Measurements from ENCODE around the gene PPP1R9B.

Gene PPP1R9B, protein sequence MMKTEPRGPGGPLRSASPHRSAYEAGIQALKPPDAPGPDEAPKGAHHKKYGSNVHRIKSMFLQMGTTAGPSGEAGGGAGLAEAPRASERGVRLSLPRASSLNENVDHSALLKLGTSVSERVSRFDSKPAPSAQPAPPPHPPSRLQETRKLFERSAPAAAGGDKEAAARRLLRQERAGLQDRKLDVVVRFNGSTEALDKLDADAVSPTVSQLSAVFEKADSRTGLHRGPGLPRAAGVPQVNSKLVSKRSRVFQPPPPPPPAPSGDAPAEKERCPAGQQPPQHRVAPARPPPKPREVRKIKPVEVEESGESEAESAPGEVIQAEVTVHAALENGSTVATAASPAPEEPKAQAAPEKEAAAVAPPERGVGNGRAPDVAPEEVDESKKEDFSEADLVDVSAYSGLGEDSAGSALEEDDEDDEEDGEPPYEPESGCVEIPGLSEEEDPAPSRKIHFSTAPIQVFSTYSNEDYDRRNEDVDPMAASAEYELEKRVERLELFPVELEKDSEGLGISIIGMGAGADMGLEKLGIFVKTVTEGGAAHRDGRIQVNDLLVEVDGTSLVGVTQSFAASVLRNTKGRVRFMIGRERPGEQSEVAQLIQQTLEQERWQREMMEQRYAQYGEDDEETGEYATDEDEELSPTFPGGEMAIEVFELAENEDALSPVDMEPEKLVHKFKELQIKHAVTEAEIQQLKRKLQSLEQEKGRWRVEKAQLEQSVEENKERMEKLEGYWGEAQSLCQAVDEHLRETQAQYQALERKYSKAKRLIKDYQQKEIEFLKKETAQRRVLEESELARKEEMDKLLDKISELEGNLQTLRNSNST

DNA sequence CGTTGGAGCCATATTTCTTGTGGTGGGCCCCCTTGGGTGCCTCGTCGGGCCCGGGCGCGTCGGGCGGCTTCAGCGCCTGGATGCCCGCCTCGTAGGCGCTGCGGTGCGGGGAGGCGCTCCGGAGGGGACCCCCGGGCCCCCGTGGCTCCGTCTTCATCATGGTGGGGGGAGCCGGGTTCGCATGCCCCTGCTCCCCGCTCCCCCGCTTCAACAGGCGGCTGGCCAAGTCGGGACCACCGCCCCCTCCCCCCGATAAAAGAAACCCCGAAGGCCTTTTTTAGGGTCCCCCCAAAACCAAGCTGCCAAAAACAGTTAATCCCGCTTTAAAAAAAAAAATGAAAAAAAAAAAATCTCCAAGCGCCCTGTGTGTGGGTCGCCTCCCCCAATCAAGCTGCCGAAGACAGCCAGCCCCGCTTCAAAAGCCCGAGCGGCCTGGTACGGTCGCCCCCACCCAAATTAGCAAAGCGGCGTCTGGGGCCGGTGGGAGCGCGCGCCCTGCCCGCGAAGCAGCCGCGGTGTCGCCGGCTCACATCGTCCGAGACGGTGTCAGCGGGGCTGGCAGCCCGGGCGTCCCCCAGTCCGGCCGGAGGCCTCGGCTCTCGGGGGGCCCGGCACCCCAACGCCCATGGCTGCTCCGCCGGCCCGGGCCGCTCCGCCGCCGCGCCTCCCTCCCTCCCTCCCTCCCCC lies at the start of gene PPP1R9B:
TSS of gene PPP1R9B (minus strand) at position 324 of the 687 bp plus-strand sequence. CDS start at position 160, 164 bp downstream.
- Histone ChIP-seq H3K4me1 (ENCODE audit: control insufficient read depth, insufficient read depth, low read length) (peaks cover 24% of the 10 kb centered on the region), H3K27ac (ENCODE audit: low read depth, low read length) (peak within 1 kb of the TSS; percentile 79), H3K9ac (ENCODE audit: low read length) (peak within 1 kb of the TSS; percentile 50), H3K36me3 (ENCODE audit: control insufficient read depth, insufficient read depth, low read length) (peaks cover 3% of the 10 kb centered on the region), H3K4me3 (ENCODE audit: low read length) (peak within 1 kb of the TSS; percentile 81), H3K27me3 (ENCODE audit: control insufficient read depth, insufficient read depth, low read length) (no peaks in the 10 kb centered on the region)

DNA sequence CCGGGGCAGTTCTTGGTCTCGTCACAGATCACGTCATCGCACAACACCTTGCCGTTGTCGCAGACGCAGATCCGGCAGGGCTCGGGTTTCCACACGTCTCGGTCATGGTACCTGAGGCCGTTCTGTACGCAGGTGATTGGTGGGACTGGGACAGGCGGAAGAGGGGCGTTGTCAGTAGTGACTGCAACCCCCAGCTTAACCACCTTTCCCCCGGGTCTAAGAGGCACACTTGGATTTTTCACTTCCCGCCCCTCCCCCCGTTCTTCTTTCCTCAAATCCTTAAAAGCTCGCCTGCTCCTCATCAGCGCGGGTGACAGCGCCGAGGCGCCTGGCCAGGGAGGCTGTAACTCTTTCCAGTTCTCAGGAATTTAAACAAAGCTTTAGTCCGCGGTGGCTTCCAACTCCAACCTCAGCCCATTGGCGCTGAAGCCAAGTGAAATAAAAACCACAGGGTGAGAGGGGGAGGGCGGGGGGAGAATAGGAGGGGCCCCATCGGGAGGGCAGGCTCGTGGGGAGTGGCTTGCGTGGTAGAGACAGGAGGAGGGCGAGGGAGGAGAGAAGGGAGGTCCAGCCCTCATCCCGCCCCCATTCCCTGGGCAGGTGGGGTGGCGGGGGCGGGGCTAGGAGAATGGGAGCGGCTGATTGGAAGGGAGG lies 49.5 kb upstream of the PPP1R9B start:
- Histone ChIP-seq H3K4me1 (ENCODE audit: control insufficient read depth, insufficient read depth, low read length) (peaks cover 39% of the 10 kb centered on the region), H3K9ac (ENCODE audit: low read length) (peak overlapping the region; percentile 13), H3K4me3 (ENCODE audit: low read length) (peak overlapping the region; percentile 72), H3K27ac (ENCODE audit: low read depth, low read length) (peak overlapping the region; percentile 94), H3K36me3 (ENCODE audit: control insufficient read depth, insufficient read depth, low read length) (peaks cover 30% of the 10 kb centered on the region), H3K27me3 (ENCODE audit: control insufficient read depth, insufficient read depth, low read length) (peaks cover 7% of the 10 kb centered on the region)

DNA sequence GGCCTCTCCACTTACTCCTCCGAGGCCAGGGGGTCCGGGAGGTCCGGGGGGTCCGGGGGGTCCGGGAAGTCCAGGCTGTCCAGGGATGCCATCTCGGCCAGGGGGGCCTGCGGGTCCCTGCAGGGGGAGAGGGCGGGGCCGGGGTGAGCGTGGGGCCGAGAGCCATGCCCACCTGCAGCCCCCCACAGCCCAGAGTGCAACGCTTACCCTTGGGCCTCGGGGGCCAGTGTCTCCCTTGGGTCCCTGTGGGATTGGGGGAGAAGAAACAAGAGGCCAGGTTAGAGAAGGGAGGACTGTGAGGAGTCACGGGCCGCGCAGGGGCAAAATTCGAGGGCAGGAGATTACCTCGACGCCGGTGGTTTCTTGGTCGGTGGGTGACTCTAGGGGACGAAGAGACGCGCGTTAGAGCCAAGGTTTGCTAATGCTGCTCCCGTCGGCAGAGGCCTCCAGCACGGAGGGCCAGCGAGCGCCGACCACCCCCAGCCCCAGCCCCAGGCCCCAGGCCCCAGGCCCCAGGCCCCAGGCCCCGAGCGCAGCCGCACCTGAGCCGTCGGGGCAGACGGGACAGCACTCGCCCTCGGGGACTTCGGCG lies 48.8 kb upstream of the PPP1R9B start:
- peaks cover 7% of the 10 kb centered on the region for H3K27me3 ChIP-seq (ENCODE audit: control insufficient read depth, insufficient read depth, low read length)
- peaks cover 34% of the 10 kb centered on the region for H3K36me3 ChIP-seq (ENCODE audit: control insufficient read depth, insufficient read depth, low read length)
- H3K4me1 ChIP-seq (ENCODE audit: control insufficient read depth, insufficient read depth, low read length) = peaks cover 37% of the 10 kb centered on the region
- peak overlapping the region; percentile 72 for H3K4me3 ChIP-seq (ENCODE audit: low read length)
- peak overlapping the region; percentile 13 for H3K9ac ChIP-seq (ENCODE audit: low read length)
- peak overlapping the region; percentile 82 for H3K27ac ChIP-seq (ENCODE audit: low read depth, low read length)

DNA sequence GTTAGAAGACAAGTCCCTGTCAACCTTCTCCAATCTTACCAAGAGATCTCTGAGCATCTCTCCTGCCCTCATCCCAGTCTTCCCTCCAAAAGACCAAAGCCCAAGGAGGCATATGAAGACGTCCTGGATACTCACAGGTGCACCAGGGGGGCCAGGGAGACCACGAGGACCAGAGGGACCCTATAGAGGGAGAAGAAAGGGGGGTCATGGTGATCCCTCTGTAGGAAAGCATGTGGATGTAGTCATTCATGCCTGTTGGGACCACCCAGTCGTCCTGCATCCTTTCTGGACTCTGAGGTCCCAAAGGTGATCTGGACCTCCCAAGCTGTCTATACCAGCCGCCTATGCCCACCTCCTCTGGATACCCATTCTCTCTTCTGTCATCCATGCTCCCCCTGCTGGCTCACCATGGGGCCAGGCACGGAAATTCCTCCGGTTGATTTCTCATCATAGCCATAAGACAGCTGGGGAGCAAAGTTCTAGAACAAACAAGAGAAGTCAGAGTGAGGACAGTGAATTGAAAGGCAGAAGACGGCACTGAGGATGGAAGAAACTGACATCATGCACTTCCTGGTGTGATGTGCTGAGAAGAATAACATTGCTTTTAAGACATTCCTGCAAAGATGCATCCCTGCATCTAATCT lies 47.7 kb upstream of the PPP1R9B start:
- Histone ChIP-seq H3K9ac (ENCODE audit: low read length) (no peak overlapping the region), H3K4me1 (ENCODE audit: control insufficient read depth, insufficient read depth, low read length) (peaks cover 29% of the 10 kb centered on the region), H3K27ac (ENCODE audit: low read depth, low read length) (peak overlapping the region; percentile 58), H3K4me3 (ENCODE audit: low read length) (no peak overlapping the region), H3K36me3 (ENCODE audit: control insufficient read depth, insufficient read depth, low read length) (peaks cover 42% of the 10 kb centered on the region), H3K27me3 (ENCODE audit: control insufficient read depth, insufficient read depth, low read length) (peaks cover 7% of the 10 kb centered on the region)

DNA sequence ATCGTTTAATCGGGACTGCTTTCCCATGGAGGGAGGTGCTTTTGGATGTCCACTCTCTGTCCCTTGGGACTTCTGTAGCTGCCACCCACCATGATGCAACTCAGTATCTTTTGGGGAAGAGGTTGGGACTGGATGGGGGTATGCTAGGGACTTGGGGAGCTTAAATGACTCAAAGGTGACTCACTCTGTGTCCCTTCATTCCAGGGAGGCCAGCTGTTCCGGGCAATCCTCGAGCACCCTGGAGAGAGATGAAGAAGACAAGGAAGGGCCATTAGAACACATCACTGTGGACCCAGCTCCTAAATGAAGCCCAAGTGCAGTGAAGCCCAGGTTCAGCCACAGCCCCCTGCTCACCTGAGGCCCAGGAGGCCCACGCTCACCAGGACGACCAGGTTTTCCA lies 46.3 kb upstream of the PPP1R9B start:
- Histone ChIP-seq H3K4me3 (ENCODE audit: low read length) (no peak overlapping the region), H3K9ac (ENCODE audit: low read length) (no peak overlapping the region), H3K27ac (ENCODE audit: low read depth, low read length) (peak overlapping the region; percentile 58), H3K27me3 (ENCODE audit: control insufficient read depth, insufficient read depth, low read length) (peaks cover 3% of the 10 kb centered on the region), H3K4me1 (ENCODE audit: control insufficient read depth, insufficient read depth, low read length) (peaks cover 32% of the 10 kb centered on the region), H3K36me3 (ENCODE audit: control insufficient read depth, insufficient read depth, low read length) (peaks cover 55% of the 10 kb centered on the region)

DNA sequence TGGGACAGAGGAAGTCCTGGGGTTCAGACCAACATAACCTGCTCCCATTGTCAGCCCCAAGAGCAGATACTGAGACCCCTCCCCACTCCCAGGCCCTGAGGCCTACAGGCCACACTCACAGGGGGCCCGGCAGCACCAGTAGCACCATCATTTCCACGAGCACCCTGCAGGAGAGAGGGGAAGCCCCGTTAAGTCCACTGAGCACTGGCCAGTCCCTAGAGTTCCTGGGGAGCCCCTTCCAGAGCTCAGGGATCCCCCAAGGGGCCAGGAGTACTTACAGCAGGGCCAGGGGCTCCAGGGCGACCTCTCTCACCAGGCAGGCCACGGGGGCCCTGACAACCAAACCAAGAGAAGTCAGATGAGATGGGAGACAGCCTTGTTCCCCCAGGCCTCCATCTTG lies 45.6 kb upstream of the PPP1R9B start:
- Histone ChIP-seq H3K27ac (ENCODE audit: low read depth, low read length) (peak overlapping the region; percentile 58), H3K36me3 (ENCODE audit: control insufficient read depth, insufficient read depth, low read length) (peaks cover 63% of the 10 kb centered on the region), H3K27me3 (ENCODE audit: control insufficient read depth, insufficient read depth, low read length) (peaks cover 2% of the 10 kb centered on the region), H3K4me1 (ENCODE audit: control insufficient read depth, insufficient read depth, low read length) (peaks cover 30% of the 10 kb centered on the region), H3K4me3 (ENCODE audit: low read length) (no peak overlapping the region), H3K9ac (ENCODE audit: low read length) (no peak overlapping the region)

DNA sequence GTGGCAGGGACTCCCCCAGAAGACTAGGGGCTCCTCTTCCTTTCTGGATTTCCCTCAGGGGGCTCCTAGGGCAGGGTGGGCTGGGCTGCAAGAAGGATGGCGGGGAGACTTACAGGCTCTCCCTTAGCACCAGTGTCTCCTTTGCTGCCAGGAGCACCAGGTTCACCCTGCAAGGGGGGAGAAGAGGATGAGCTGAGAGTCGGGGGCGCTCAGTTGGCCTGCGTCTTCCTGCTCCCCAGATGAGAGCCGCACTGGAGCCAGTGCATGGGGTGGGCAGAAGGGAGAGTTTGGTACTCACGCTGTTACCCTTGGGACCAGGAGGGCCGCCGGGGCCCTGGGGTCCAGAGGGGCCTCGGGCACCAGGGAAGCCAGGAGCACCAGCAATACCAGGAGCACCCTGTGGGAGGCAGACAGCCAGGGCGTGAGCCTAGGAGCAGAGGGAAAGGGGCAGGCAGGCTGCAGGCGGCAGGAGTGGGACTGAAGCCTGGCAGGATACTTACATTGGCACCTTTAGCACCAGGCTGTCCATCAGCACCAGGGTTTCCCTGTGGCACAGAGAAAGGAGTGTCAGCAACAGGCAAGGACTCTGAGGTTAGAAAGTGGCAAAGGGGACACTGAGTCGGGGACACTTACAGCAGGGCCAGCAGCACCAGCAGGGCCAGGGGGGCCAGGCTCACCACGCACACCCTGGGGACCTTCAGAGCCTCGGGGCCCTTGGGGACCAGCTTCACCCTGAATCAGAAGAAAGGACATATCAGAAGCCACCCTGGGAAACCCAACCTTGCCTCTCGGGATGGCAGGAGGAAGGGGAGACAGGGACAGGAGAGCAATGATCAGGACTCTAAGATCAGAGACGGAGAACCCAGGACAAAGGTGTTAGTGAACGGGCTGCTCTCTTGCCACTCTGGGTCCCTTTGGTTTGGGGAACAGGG lies 44.7 kb upstream of the PPP1R9B start:
- no peak overlapping the region for H3K9ac ChIP-seq (ENCODE audit: low read length)
- H3K4me3 ChIP-seq (ENCODE audit: low read length) = no peak overlapping the region
- peaks cover 71% of the 10 kb centered on the region for H3K36me3 ChIP-seq (ENCODE audit: control insufficient read depth, insufficient read depth, low read length)
- peak overlapping the region; percentile 58 for H3K27ac ChIP-seq (ENCODE audit: low read depth, low read length)
- H3K27me3 ChIP-seq (ENCODE audit: control insufficient read depth, insufficient read depth, low read length) = no peaks in the 10 kb centered on the region
- peaks cover 30% of the 10 kb centered on the region for H3K4me1 ChIP-seq (ENCODE audit: control insufficient read depth, insufficient read depth, low read length)

DNA sequence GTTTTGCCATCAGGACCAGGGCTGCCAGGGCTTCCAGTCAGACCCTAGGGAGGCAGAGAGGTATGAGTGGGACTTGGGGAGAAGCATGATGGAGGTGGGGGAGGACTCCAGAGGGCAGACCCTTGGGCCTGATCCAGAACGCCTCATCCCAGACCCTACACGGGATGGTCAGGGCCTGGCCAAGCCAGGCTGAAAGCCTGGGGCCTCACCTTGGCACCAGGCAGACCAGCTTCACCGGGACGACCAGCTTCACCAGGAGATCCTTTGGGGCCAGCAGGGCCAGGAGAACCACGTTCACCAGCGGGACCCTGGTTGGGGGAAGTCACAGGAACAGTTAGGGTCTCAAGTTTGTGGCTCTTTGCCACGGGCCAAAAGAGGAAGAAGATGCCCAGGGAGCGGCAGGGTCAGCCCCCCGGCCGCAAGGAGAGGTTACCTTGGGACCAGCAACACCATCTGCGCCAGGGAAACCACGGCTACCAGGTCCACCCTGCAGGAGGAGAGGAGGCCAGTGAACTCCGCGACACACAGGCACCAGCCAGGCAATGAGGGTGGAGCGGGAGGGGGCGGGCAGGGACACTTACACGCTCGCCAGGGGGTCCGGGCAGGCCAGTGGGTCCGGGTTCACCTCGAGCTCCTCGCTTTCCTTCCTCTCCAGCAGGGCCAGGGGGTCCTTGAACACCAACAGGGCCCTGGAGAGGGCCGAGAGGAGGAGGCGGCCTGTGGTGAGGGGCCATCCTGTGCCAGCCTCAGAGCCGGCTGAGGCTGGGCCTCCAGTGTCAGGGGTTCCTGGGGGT lies 43.9 kb upstream of the PPP1R9B start:
- Histone ChIP-seq H3K36me3 (ENCODE audit: control insufficient read depth, insufficient read depth, low read length) (peaks cover 75% of the 10 kb centered on the region), H3K27me3 (ENCODE audit: control insufficient read depth, insufficient read depth, low read length) (no peaks in the 10 kb centered on the region), H3K4me3 (ENCODE audit: low read length) (no peak overlapping the region), H3K9ac (ENCODE audit: low read length) (no peak overlapping the region), H3K27ac (ENCODE audit: low read depth, low read length) (no peak overlapping the region), H3K4me1 (ENCODE audit: control insufficient read depth, insufficient read depth, low read length) (peaks cover 30% of the 10 kb centered on the region)

DNA sequence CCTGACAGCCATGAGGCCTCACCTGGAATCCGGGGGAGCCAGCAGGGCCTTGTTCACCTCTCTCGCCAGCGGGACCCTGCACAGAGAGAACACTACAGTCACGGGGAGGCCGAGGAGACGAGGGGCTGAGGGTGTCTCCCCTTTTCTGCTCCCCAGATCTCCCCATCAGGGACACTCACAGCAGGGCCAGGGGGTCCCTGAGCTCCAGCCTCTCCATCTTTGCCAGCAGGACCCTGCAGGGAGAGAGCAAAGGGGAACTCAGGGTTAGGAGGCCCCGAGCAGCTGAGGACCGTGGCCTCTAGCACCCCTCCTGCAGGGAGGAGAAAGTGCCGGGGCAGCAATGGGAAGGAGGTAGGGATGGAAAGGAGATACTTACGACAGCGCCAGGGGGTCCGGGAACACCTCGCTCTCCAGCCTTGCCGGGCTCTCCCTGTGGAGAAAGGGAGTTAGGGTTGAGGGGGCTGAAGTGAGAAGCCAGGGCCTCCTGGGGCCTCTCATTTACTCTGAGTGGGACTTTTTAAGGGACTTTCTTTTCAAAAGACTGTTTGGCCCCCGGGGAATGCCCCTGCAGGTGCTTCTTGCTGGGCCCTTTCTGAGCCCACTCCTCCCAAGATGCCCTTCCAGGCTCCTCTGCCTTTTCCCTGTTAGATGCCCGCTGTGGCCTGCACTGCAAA lies 42.3 kb upstream of the PPP1R9B start:
- Histone ChIP-seq H3K4me1 (ENCODE audit: control insufficient read depth, insufficient read depth, low read length) (peaks cover 22% of the 10 kb centered on the region), H3K9ac (ENCODE audit: low read length) (no peak overlapping the region), H3K27ac (ENCODE audit: low read depth, low read length) (peak overlapping the region; percentile 17), H3K36me3 (ENCODE audit: control insufficient read depth, insufficient read depth, low read length) (peaks cover 86% of the 10 kb centered on the region), H3K4me3 (ENCODE audit: low read length) (no peak overlapping the region), H3K27me3 (ENCODE audit: control insufficient read depth, insufficient read depth, low read length) (no peaks in the 10 kb centered on the region)

DNA sequence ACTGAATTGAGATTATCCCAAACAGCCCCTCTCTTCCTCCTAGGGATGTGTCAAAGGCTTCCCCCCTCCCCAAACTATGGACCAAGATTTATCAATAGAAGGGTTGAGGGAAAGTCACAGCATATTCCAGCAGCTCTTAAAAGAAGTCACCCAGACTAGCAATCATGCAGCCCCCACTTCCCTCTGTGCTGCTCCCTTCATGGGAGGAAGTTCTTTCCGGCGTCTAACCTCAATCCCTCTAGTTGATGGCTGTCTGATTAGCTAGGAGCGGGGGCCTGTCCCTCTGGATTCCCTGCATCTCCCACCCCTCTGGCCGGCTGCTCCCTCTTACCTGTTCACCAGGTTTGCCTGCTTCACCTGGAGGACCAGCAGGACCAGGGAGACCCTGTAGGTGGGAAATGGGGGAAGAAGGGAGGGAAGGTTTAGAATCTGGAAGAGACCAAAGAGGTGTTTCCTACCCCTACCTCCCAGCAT lies 41.7 kb upstream of the PPP1R9B start:
- Histone ChIP-seq H3K27ac (ENCODE audit: low read depth, low read length) (no peak overlapping the region), H3K27me3 (ENCODE audit: control insufficient read depth, insufficient read depth, low read length) (no peaks in the 10 kb centered on the region), H3K4me3 (ENCODE audit: low read length) (no peak overlapping the region), H3K9ac (ENCODE audit: low read length) (no peak overlapping the region), H3K36me3 (ENCODE audit: control insufficient read depth, insufficient read depth, low read length) (peaks cover 86% of the 10 kb centered on the region), H3K4me1 (ENCODE audit: control insufficient read depth, insufficient read depth, low read length) (peaks cover 16% of the 10 kb centered on the region)

Measured in rectal smooth muscle tissue (tissue), 1 donor.